Ovary (tissue), 9 donors: Measurements from ENCODE around the gene STN1. TPM values are rescaled to one million over a fixed set of nuclear protein-coding genes. Genes with fewer than 3 reads are reported as not detected.

Source experiments
- DNase-seq, 5 donors: peaks; one replicate each; pipeline ENCODE4 v3.0.0-alpha.2; 2019 to 2020
- H3K27ac ChIP-seq, 2 donors: fragments of 200-600 bp; one replicate each; pipeline versions ENCODE4 v1.5.1 to v1.8.0; 2019 to 2022
- H3K27me3 ChIP-seq: fragments of 200-600 bp; one replicate; pipeline ENCODE4 v1.8.0; 2022
- H3K36me3 ChIP-seq: fragments of 200-600 bp; sonication (generic); one replicate; pipeline ENCODE4 v1.5.1; 2019
- H3K4me1 ChIP-seq: one replicate; pipeline ENCODE4 v1.8.1; 2013; ENCODE audit warnings: mild to moderate bottlenecking, moderate library complexity; ENCODE audit not compliant: insufficient read depth
- H3K4me3 ChIP-seq: fragments of 200-600 bp; sonication (generic); one replicate; pipeline ENCODE4 v1.5.1; 2017
- H3K9me3 ChIP-seq, 2 donors: fragments of 200-600 bp in 1 of 2; sonication (generic) in 1 of 2; one replicate each; pipeline versions ENCODE4 v1.5.1 to v1.8.1; 2013 to 2019; ENCODE audit warnings: mild to moderate bottlenecking in 1 of 2, moderate library complexity in 1 of 2
- CTCF ChIP-seq, 3 donors: fragments of 450-650 bp in 2 of 3; fragments of 200-600 bp in 1 of 3; IDR thresholded peaks; one replicate each; pipeline versions ENCODE4 v1.5.1 to v1.8.0; 2016 to 2022; ENCODE audit warnings: antibody characterized with exemption in 3 of 3, mild to moderate bottlenecking in 1 of 3
- EP300 ChIP-seq: sonication (generic); formaldehyde crosslinking; IDR thresholded peaks from one replicate; pipeline ENCODE4 v1.6.1; 2017; ENCODE audit warnings: antibody characterized with exemption
- POLR2A ChIP-seq: fragments of 450-650 bp; IDR thresholded peaks from one replicate; pipeline ENCODE4 v1.6.1; 2017; ENCODE audit warnings: antibody characterized with exemption, mild to moderate bottlenecking, moderate library complexity
- WGBS, 3 donors: extraction: QIAGEN DNeasy Blood & Tissue Kit in 1 of 3; methylation state at CpG; one replicate each; pipeline versions ENCODE4 v1.1.5 to v1.1.7; 2013 to 2017; 5-methylcytosine and 5-hydroxymethylcytosine counted together
- intact Hi-C, 4 donors: fragments of 100-400 bp; cut with DNase I; formaldehyde crosslinking; loops; one replicate each; pipeline versions ENCODE4 v1.11.0 to v1.15.1; 2022 to 2023
- polyA plus RNA-seq, 2 donors: library from polyadenylated mRNA; stranded (reverse); fragments of 200-250 nt in 1 of 2; fragments of 350-450 nt in 1 of 2; fragmentation: Illumina TruSeq in 1 of 2; extraction: RNeasy Lipid Tissue Mini Kit (QIAGEN cat#74804) in 1 of 2; gene quantifications; one replicate each; pipeline ENCODE4 v1.2.3, GENCODE V29; 2013 to 2014
- total RNA-seq, 7 donors: library from RNA; depleted of rRNA in 2 of 7; stranded (reverse); fragments of >200 nt in 2 of 7; fragmentation: NEBNext Ultra II Directional in 3 of 7; extraction: Animal tissue kit (Norgen Biotek cat#: 25700) in 3 of 7; gene quantifications; one replicate each; pipeline versions ENCODE4 v1.1.0 to v1.2.4, GENCODE V29; 2016 to 2023
- donor health status: DM: no; HTN: no; CAD: no; lungs with moderate emphysema.
- donor health status: DM: no; HTN: no; CAD: no.
- donor health status: Bipolar disorder and iron deficiency.
- donor health status: DM: yes; HTN: yes; CAD: no.
- donor health status: DM: no; HTN: no; CAD: no.
- donor health status: DM: yes; HTN: yes; CAD: no.

STN1 gene
- total and polyA plus RNA-seq, 9 donors = 13.4 to 28.2 (median 18.4) TPM

DNA sequence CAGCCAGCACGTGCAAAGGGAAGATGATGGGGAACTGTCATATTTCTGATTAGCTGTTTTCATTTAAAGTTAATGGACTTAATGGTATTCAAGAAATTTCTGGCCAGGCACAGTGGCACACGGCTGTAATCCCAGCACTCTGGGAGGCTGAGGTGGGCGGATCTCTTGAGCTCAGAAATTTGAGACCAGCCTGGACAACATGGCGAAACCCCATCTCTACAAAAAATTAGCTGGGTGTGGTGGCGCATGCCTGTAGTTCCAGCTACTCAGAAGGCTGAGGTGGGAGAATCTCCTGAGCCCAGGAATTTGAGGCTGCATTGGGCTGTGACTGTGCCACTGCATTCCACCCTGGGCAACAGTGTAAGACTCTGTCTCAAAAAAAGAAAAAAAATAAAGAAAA, 18.7 kb downstream of the STN1 start:
- Histone ChIP-seq H3K4me1 (peaks cover 13% of the 10 kb centered on the region), H3K9me3 (no peaks in the 10 kb centered on the region), H3K36me3 (no peaks in the 10 kb centered on the region), H3K27ac (no peak overlapping the region), H3K4me3 (no peak overlapping the region), H3K27me3 (no peaks in the 10 kb centered on the region)
- intact Hi-C loops = no loop called here
- TF ChIP-seq CTCF (IDR thresholded peaks at IDR 0.05) = no peak
- TF ChIP-seq EP300 = no peak
- no peak for TF ChIP-seq POLR2A
- DNase-seq = no peak
- WGBS, 3 donors = 93 to 97% (median 93%) methylated on average over 5 of the region's 5 CpGs

DNA sequence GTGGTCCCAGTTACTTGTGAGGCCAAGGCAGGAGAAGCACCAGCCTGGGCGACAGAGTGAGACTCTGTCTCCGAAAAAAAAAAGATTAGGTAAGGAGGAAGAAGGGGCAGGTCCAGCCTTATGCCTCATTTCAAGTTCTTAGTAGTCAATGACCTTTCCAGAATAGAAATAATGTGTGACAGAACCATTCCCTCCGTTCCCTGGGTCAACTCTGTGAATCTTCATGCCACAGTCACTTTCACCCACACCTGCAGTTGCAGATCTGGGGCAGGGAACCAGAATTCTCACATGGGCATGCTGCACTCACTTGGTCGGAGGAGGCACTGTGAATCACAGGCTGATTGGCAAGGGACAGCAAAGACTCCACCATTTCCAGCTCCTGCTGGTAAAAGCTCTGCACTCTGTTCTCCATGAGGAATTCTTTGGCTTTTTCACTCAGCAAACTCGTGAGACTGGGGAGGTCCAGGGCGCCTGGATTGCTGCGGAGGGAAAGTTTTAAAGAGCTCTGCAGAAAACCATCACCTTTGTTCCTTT, 20.7 kb downstream of the STN1 start:
- no peak overlapping the region for H3K4me3 ChIP-seq
- TF ChIP-seq CTCF (IDR thresholded peaks at IDR 0.05) (no peak), POLR2A (no peak), EP300 (no peak)
- H3K27me3 ChIP-seq = no peaks in the 10 kb centered on the region
- peak overlapping the region in 1 of 2 donors; percentile 67 for H3K27ac ChIP-seq
- peaks cover 16% of the 10 kb centered on the region for H3K4me1 ChIP-seq
- intact Hi-C loops = no loop called here
- no peak for DNase-seq
- no peaks in the 10 kb centered on the region for H3K36me3 ChIP-seq
- 72 to 83% (median 80%) methylated on average over 7 of the region's 7 CpGs for WGBS, 3 donors
- no peaks in the 10 kb centered on the region for H3K9me3 ChIP-seq

- Histone ChIP-seq H3K9me3 (no peaks in the 10 kb centered on the region), H3K27ac (peak overlapping the region; percentile 47 to 67), H3K4me3 (no peak overlapping the region), H3K4me1 (peaks cover 16% of the 10 kb centered on the region), H3K36me3 (no peaks in the 10 kb centered on the region), H3K27me3 (no peaks in the 10 kb centered on the region)
- intact Hi-C loops = no loop called here
- 27 to 48% (median 41%) methylated on average over 5 of the region's 5 CpGs for WGBS, 3 donors
- peak in 1 of 5 donors; percentile 40 for DNase-seq
- TF ChIP-seq CTCF (IDR thresholded peaks at IDR 0.05) (no peak), POLR2A (no peak), EP300 (no peak)
Measured at GRCh38 chr10:103896225-103896624, 21.8 kb downstream of the STN1 start.

- H3K27me3 ChIP-seq = no peaks in the 10 kb centered on the region
- peak overlapping the region; percentile 47 to 67 for H3K27ac ChIP-seq
- TF ChIP-seq CTCF (IDR thresholded peaks at IDR 0.05) (no peak), POLR2A (no peak), EP300 (no peak)
- H3K9me3 ChIP-seq = no peaks in the 10 kb centered on the region
- DNase-seq = peak in 2 of 5 donors; percentile 38 to 46
- H3K36me3 ChIP-seq = no peaks in the 10 kb centered on the region
- H3K4me3 ChIP-seq = no peak overlapping the region
- 33 to 39% (median 34%) methylated on average over 9 of the region's 9 CpGs for WGBS, 3 donors
- intact Hi-C loops = no loop called here
- peaks cover 16% of the 10 kb centered on the region for H3K4me1 ChIP-seq
Measured at GRCh38 chr10:103895411-103896186, 22.4 kb downstream of the STN1 start.
